GM18498 (cell line): Measurements from ENCODE around the gene ERCC4.

Experiments used
- ATAC-seq: cut with Tn5 transposase; IDR thresholded peaks from one replicate; pipeline ENCODE4 v1.9.1; 2021; ENCODE audit warnings: mild to moderate bottlenecking, moderate library complexity; ENCODE audit not compliant: unreplicated experiment

The ERCC4 gene

DNA sequence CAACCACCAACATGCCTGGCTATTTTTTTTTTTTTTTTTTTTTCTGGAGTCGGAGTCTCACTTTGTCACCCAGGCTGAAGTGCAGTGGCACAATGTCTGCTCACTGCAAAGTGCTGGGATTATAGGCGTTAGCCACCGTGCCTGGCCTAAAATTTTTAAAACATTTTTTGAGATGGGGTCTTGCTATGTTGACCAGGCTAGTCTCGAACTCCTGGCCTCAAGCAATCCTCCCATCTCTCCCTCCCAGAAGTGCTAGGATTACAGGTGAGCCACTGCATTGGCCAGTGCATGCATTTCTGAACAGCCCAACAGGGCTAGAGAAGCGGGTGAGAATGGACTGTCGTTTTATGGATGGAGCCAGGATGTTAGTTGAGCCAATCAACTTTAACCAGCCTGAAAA, 72.4 kb downstream of the ERCC4 start:
- no peak for ATAC-seq

DNA sequence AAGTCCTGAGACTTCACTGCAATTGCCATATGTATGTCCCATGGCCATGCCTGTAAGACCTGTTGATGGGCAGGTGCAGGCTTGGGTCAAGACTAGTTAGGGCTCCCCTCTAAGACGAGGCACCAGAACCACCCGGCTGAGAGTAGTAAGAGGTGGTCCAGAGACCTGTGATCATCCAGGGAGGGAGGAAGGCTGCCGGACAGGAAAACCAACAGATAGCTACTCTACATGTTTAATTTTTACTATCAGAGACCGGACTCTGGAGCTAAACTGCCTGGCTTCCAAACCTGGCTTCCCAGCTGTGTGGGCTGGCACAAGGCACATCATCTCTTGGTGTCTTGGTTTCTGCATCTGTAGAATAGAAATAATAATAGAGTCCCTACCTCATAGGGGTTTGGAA, 73.0 kb downstream of the ERCC4 start:
- ATAC-seq, result no peak

DNA sequence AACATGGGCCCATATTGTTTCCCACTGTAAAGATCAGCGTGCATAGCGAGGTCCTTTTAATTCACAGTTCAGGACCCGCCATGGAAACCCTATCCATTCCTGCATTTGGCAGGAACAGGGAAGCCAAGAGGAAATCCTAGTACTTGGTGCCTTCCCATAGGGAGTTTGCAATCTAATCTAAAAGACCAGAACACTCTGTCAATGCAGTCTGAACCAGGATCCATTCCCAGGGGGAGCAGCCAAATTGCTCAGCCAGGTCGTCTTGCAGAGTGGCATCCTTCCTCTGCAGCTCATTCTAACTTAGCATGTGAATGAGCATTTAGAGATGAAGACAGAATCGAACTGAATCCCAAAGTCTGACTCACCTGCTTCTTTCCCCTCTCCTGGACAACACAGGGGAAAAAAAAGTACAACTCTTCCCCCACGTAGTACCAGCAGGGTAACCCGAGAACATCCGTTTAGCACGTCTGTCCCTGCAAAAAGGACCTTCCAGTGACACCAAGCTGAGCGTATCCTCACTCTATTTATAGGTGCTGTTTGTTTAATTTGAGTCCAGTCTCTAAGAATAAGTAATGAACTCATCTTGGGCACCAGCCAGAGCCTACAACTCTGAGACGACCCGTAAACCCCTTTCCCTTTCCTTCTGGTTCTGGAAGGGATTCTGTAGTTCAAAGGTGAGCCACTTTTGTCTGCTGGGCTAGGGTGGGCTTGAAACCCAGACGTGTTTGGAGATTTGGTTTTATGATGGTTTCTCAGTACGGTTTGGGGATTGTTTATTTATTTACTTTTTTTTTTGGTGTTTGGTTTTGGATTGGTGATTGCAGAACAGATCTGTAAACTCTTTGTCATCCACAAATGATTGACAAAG, 74.5 kb downstream of the ERCC4 start:
- ATAC-seq, result no peak

DNA sequence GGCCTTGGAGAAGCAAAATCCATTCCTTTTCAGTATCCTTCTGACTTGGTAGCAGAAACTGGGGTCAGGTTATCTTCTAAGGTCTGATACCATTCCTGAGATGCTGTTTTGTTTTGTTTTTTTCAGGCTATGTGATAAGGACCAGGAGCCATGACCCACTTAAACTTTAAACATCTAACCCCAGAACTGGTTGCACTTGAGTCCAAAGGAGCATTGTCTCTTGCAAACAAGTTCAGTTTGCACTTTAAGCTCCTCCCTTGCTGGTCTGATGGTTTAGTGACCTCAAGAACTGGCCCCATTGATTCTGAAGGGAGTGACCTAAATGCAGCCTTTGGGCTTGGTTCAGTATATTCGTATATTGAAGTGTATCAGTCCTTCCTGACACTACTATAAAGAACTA, 75.2 kb downstream of the ERCC4 start:
- ATAC-seq, result no peak

DNA sequence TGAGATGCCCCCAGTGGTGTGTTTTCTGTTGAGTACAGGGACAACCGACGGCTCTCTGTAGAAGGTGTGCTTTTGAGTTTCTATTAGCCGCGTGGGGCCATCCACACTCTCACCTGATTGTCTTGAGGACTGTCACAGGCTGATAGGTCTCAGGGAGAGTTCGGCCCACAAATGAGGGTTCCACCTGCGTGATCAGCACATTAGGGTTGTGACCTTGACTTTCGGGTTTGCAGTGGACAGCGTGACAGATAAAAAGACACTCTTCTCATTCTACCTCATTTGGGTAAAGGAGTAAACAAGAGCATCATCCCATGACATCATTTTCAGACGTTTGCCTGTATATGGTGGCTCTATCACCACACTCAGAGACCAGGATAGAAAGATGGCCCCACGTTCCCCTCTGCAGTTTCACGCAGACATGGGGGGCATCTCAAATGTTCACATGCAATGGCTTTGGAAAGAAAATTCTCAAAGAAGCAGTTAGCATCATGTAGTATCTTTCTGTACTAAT, 76.9 kb downstream of the ERCC4 start:
- ATAC-seq, result no peak

DNA sequence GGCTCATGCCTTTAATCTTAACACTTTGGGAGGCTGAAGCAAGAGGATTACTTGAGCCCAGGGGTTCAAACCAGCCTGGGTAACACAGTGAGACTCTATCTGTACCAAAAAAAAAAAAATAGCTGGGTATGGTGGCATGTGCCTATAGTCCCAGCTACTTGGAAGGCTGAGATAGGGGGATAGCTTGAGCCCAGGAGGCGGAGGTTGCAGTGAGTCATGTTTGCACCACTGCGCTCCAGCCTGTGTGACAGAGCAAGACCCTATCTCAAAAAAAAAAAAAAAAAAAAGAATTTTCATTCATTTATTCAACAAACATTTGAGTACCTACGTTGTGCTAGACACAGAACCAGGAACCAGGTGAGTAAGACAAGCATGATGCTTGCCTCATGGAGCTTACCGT, 77.6 kb downstream of the ERCC4 start:
- ATAC-seq, result no peak

DNA sequence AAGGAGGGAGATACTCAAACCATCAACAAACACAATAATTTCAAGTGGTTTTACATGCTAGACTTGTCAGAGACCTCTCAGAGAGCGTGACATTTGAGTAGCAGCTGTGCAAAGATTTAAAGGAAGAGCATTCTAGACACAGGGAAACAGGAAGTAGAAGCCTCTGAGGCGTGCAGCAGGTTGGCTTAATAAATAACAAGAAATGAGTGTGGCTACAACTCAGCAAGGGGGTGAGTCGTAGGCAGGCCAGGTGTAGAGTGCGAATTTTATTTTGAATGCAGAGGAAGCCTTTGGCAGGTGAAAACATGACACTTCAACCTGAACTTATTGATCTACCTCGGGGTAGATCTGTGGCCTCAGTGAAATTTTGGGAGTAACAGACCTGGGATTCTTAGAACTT, 78.0 kb downstream of the ERCC4 start:
- ATAC-seq, result peak; percentile 79

DNA sequence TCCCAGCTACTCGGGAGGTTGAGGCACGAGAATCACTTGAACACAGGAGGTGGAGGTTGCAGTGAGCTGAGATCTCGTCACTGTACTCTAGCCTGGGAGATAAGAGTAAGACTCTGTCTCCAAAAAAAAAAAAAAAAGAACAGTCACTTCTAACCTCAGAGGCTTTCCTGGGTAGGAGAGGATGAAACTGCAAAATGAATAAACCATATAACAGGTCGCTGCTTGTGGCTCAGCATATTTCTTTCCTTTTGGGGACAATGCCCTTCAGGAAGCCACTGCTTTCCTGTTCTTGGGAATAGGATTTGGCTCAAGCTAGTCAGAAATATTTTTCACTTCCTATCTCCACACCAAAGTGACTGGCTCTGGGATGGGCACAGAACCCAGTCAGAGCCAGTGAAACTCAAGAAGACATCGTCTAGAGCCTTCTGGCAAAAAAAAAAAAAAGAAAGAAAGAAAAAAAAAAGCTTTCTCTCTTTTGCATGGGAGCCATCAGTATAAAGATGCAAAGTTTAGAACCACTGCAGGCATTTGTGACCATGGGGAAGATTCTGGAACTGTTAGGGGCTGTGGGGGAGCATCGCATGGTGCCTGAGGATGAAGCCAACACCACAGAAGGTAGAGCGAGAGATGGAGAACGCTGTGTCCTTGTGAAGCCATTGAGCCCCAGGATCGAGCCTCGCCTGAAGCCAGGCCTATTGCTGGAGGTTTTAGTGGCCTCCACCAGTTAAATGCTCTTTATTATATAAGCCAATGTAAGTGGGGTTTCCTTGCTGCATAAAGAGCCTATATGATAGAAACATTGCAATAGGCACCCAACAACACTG, 79.3 kb downstream of the ERCC4 start:
- no peak for ATAC-seq

DNA sequence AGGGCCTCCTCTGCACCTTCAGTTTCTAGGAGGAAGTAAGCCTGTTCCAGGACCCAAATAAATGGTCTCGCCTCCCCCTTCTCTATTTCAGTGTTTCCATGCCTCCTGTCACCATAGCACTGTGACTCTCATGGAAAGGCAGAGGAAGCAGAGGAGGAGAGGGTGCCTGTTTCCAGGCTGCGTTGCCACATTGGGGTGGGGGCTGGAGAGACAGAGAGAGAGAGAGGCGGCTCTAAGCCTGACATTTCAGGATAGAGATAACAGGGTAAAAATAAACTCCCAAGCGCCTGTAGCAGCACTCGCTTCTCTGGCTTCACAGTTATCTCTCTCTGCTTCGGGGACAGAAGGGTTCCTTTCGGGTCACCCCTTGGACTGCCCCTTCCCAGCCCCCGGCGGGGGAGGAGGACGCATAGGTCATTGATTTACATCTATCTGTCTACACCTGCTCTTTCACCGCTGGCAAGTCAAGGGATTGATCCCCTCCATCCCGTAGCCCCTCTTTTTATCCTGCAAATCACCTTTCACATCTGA, 80.0 kb downstream of the ERCC4 start:
- ATAC-seq, result peak; percentile 48

DNA sequence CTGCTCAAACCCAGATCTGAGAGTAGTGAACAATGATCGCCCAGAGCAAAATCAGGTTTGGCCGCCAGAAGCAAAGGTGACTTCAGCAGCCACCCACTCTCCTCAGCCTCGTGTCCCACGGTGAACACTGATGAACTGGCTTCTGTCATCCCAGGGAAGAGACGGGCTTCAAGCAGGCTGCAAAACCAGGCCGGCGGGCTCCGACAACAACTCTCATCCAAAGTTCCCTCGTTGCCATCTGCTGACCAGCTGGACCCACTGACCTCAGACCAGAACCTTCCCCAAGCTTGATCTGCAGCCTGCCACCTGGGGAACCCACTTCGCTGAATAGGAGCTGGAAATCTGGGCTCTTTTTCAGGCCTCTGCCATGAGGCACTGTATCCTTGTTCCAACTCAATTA, 81.6 kb downstream of the ERCC4 start:
- no peak for ATAC-seq
